PFSK-1 (cell line): Measurements from ENCODE around the gene TMEM185B.

ENCODE experiments used
- FOXP2 ChIP-seq: optimal IDR thresholded peaks from 2 replicates; pipeline ENCODE3; 2011; ENCODE audit warnings: borderline replicate concordance, control low read depth, inconsistent platforms; ENCODE audit not compliant: insufficient read depth; ENCODE audit errors: extremely low read length, extremely low read depth
- POLR2AphosphoS5 ChIP-seq: IDR thresholded peaks from 2 replicates; pipeline ENCODE4 v1.6.1; 2012; ENCODE audit warnings: low read depth, mild to moderate bottlenecking, control low read depth, low read length, moderate library complexity
- SIN3A ChIP-seq: IDR thresholded peaks from 2 replicates; pipeline ENCODE4 v1.6.1; 2012; ENCODE audit warnings: mild to moderate bottlenecking, low read length, moderate library complexity, borderline replicate concordance; ENCODE audit not compliant: insufficient read depth
- TAF1 ChIP-seq: IDR thresholded peaks from 2 replicates; pipeline ENCODE4 v1.6.1; 2012; ENCODE audit warnings: low read length, control low read depth, borderline replicate concordance; ENCODE audit not compliant: insufficient read depth
- TF ChIP-seq, protein P1 (sequence below), 2 experiments: IDR thresholded peaks; 2 replicates each; pipeline versions ENCODE4 v1.6.1 to v1.8.0; 2011 to 2012; ENCODE audit warnings: low read depth in 2 of 2, low read length in 2 of 2, control low read depth in 1 of 2, inconsistent platforms in 1 of 2, mild to moderate bottlenecking in 1 of 2, moderate library complexity in 1 of 2; ENCODE audit not compliant: insufficient read depth in 1 of 2

TMEM185B gene

DNA sequence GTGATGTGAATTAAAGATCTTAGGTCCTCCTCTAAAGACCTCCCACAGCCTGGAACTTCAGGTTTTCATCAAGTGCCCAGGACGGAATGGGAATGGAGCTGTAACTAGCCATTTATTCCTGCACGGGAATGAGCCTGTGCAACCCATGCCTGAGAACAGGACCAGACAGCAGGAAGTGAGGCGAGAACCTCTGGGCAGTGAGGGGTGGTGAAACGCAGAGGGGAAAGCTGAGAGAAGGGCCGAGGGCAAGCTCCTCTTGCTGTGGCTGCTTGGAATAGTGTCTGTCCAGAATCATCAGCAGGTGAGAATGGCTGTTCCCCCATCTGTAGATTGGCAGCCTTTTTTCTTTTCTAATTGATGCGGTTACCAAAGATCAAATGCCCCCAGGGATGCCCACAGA lies 24.7 kb upstream of the TMEM185B start:
- TF ChIP-seq FOXP2, result no peak
- no peak for TF ChIP-seq POLR2AphosphoS5
- no peak for TF ChIP-seq TAF1
- TF ChIP-seq SIN3A, result no peak
- TF ChIP-seq, protein P1, sequence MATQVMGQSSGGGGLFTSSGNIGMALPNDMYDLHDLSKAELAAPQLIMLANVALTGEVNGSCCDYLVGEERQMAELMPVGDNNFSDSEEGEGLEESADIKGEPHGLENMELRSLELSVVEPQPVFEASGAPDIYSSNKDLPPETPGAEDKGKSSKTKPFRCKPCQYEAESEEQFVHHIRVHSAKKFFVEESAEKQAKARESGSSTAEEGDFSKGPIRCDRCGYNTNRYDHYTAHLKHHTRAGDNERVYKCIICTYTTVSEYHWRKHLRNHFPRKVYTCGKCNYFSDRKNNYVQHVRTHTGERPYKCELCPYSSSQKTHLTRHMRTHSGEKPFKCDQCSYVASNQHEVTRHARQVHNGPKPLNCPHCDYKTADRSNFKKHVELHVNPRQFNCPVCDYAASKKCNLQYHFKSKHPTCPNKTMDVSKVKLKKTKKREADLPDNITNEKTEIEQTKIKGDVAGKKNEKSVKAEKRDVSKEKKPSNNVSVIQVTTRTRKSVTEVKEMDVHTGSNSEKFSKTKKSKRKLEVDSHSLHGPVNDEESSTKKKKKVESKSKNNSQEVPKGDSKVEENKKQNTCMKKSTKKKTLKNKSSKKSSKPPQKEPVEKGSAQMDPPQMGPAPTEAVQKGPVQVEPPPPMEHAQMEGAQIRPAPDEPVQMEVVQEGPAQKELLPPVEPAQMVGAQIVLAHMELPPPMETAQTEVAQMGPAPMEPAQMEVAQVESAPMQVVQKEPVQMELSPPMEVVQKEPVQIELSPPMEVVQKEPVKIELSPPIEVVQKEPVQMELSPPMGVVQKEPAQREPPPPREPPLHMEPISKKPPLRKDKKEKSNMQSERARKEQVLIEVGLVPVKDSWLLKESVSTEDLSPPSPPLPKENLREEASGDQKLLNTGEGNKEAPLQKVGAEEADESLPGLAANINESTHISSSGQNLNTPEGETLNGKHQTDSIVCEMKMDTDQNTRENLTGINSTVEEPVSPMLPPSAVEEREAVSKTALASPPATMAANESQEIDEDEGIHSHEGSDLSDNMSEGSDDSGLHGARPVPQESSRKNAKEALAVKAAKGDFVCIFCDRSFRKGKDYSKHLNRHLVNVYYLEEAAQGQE (IDR thresholded peaks at IDR 0.05; ENCODE audit: insufficient read depth in 1 of 2, low read depth in 2 of 2, low read length in 2 of 2), result no peak

DNA sequence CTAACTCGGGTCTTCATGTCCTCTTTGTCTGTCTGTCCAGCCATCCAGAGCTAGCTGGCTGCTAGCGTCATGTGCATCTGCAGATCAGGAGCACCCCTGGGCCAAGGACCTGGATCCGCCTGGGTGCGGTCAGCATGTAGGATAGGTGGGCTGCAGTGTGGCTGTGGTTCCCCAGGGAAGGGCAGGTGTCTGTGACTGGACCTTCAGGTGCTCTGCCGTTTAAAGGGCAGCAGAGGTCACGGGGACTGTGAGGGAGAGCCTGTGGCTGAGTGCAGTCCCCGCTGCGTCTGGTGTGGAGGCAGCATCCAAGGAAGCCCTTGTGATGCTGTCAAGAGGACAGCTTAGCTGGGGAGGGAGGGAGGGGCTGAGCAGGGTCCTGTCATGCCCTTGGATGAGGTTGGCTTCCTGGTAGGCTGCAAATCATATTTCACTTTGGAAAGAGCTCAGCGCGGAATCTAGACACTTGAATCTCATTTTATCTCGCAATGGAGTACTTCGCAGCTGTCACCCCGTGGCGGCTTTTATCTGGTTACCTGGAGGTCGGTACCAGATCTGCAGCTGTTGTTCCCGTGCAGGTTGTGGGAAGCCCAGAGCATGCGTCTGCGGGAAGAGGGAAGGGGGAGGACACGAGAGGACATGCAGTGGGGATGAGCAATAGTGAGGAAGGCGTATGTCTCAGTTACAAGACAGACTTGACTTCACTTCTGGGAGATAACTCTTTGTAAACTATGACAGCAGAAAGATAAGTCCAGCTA lies 23.5 kb upstream of the TMEM185B start:
- no peak for TF ChIP-seq TAF1
- TF ChIP-seq FOXP2, result no peak
- no peak for TF ChIP-seq POLR2AphosphoS5
- TF ChIP-seq, protein P1 (IDR thresholded peaks at IDR 0.05; ENCODE audit: insufficient read depth in 1 of 2, low read depth in 2 of 2, low read length in 2 of 2), result no peak
- TF ChIP-seq SIN3A, result no peak

DNA sequence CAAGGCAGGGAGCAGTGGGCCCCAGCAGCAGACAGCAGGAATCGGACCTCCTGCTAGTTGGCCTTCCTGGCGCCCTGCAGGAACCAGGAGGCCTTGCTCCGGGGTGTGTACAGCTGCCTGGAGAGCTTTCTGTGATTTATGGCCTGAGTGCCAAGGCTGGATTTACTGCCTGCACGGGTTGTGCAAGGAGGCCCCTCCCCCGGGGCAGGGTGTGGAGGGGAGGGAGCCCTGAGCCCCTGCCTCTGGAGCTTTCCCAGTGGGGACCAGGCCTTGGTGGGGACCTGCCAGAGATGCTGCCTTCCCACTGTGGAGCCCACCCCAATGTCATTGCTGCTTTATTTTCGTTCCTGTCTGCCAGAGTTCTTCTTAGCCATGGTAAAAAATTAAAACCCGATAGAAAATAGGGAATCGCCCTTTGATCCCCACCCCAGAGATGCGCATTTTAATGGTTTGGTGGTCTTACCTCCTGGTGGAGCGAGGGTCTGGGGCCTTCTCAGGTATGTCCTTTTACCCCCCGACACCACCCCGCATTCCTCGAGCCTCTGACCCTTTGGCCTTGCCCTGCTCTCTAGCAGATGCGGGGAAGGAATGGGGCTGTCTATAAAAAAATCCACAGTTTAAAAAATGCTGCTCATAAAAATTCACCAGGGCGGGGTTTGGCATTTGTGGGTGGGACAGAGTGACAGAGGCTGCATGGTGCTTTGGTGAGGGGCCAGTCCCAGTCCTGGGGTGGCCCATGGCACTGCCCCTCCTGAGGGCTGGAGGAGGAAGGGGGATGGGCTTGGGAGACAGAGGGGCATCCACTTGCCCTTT lies 22.5 kb upstream of the TMEM185B start:
- TF ChIP-seq POLR2AphosphoS5 (no peak), SIN3A (no peak), TAF1 (no peak), FOXP2 (no peak)
- TF ChIP-seq, protein P1 (IDR thresholded peaks at IDR 0.05; ENCODE audit: insufficient read depth in 1 of 2, low read depth in 2 of 2, low read length in 2 of 2), result no peak

DNA sequence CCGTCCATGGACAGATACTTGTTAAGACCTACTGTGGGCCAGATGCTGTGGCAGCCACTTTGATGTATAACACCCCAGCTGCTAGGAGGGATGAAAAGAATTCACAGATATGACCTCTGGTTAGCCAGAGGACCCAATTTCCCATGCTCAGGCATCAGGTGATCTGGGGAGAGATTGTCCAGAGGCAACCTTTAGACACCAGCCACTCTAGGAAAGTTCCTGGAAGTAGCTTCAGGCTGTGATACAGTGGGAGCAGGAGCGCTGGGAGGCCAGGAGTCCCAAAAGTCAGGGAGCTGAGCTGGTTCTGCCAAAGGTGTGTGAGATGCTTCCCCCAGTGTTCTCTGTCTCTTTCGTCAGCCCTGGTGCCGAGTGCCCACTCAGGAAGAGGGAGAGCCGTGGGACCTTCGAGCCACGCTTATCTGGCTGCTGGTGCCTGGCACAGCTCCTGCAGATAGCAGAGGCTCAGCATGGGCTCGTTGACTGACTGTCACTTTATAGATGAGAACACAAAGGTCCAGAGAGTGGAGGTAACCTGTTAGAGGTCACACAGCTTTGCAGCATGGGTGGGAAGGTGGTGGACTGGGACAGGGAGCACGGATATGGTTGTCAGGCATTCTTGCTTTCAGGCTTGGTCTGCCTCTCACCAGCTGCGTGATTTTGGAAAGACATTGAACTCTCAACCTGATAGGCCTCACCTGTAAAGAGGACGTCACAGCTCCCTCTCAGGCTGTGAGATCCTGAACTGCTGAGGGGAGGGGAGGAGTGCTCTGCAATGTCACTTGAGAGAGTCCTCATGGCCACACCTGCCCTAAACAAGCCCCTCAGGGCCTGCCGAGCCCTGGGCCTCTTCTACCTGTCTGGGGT lies 21.7 kb upstream of the TMEM185B start:
- no peak for TF ChIP-seq FOXP2
- TF ChIP-seq, protein P1 (IDR thresholded peaks at IDR 0.05; ENCODE audit: insufficient read depth in 1 of 2, low read depth in 2 of 2, low read length in 2 of 2), result no peak
- TF ChIP-seq TAF1, result no peak
- TF ChIP-seq SIN3A, result no peak
- no peak for TF ChIP-seq POLR2AphosphoS5
